ENCODE measurements around the gene UBALD1. TPM values are rescaled to one million over a fixed set of nuclear protein-coding genes. Genes with fewer than 3 reads are reported as not detected.
"Not testable (repeated sequence)": the region's sequence is repeated elsewhere in the genome, so short reads cannot be mapped to it uniquely, and the experiment has no call there.

The UBALD1 gene
- total RNA-seq, 4 donors from 2014 or later = 5.9 to 17.0 (median 9.6) TPM

GRCh38 chr16:4580250-4580649 lies 34.4 kb downstream of the UBALD1 start:
- Histone ChIP-seq H3K4me1 (peaks cover 0 to 9% (median 1%) of the 10 kb centered on the region in 3 donors), H3K27me3 (peaks cover 0 to 3% (median 0%) of the 10 kb centered on the region in 4 donors), H3K36me3 (no peaks in the 10 kb centered on the region), H3K27ac (no peak overlapping the region), H3K9me3 (no peaks in the 10 kb centered on the region), H3K4me3 (no peak overlapping the region)
- no peak for DNase-seq
- 20 to 44% methylated on average over 6 of the region's 6 CpGs for WGBS, 2 donors
- intact Hi-C loops (cut with DNase I) = no loop called here
- TF ChIP-seq POLR2A (IDR thresholded peaks at IDR 0.05) = no peak
- TF ChIP-seq CTCF (IDR thresholded peaks at IDR 0.05) = no peak

GRCh38 chr16:4578961-4579530 lies 35.6 kb downstream of the UBALD1 start:
- TF ChIP-seq POLR2A (IDR thresholded peaks at IDR 0.05) = no peak
- no peak for TF ChIP-seq CTCF (IDR thresholded peaks at IDR 0.05)
- no peak overlapping the region for H3K27ac ChIP-seq
- intact Hi-C loops (cut with DNase I) = no loop called here
- WGBS, 2 donors = 64 to 69% methylated on average over 5 to 8 of the region's 13 CpGs
- H3K4me3 ChIP-seq = no peak overlapping the region
- no peak for DNase-seq
- peaks cover 0 to 6% (median 0%) of the 10 kb centered on the region in 3 donors for H3K4me1 ChIP-seq
- H3K9me3 ChIP-seq = no peaks in the 10 kb centered on the region
- H3K27me3 ChIP-seq = peaks cover 0 to 8% (median 0%) of the 10 kb centered on the region in 4 donors
- H3K36me3 ChIP-seq = no peaks in the 10 kb centered on the region

- 94 to 99% methylated on average over 13 to 15 of the region's 15 CpGs for WGBS, 2 donors
- intact Hi-C loops (cut with DNase I) = no loop called here
- Histone ChIP-seq H3K27me3 (peaks cover 0 to 8% (median 0%) of the 10 kb centered on the region in 4 donors), H3K9me3 (no peaks in the 10 kb centered on the region), H3K4me3 (no peak overlapping the region), H3K36me3 (no peaks in the 10 kb centered on the region), H3K27ac (no peak overlapping the region), H3K4me1 (peaks cover 0 to 6% (median 0%) of the 10 kb centered on the region in 3 donors)
- TF ChIP-seq POLR2A (IDR thresholded peaks at IDR 0.05) (no peak), CTCF (IDR thresholded peaks at IDR 0.05) (no peak)
- DNase-seq = no peak
These were observed 38.7 kb downstream of the UBALD1 start for GRCh38 chr16:4576008-4576407.

GRCh38 chr16:4574919-4575705 lies 39.6 kb downstream of the UBALD1 start:
- TF ChIP-seq CTCF (IDR thresholded peaks at IDR 0.05) (no peak), POLR2A (IDR thresholded peaks at IDR 0.05) (no peak)
- intact Hi-C loops (cut with DNase I) = no loop called here
- H3K27me3 ChIP-seq = peaks cover 0 to 8% (median 0%) of the 10 kb centered on the region in 4 donors
- no peak for DNase-seq
- H3K4me1 ChIP-seq = peaks cover 0 to under 1% (median 0%) of the 10 kb centered on the region in 3 donors
- no peak overlapping the region for H3K27ac ChIP-seq
- H3K9me3 ChIP-seq = no peaks in the 10 kb centered on the region
- H3K4me3 ChIP-seq = no peak overlapping the region
- 66 to 74% methylated on average over 3 to 4 of the region's 11 CpGs for WGBS, 2 donors
- no peaks in the 10 kb centered on the region for H3K36me3 ChIP-seq

- H3K4me3 ChIP-seq; DNase-seq; H3K9me3 ChIP-seq; H3K36me3 ChIP-seq; intact Hi-C loops (cut with DNase I); H3K4me1 ChIP-seq; H3K27me3 ChIP-seq; H3K27ac ChIP-seq: not testable (repeated sequence)
- WGBS, 2 donors = 74 to 80% methylated on average over 7 of the region's 7 CpGs
These were observed 40.8 kb downstream of the UBALD1 start for GRCh38 chr16:4573926-4574325.

Measured in esophagus squamous epithelium (tissue), 5 donors.